A549 (cell line): ENCODE results near the gene IGFBP3. TPM values are rescaled to one million over a fixed set of nuclear protein-coding genes. Genes with fewer than 3 reads are reported as not detected.

Source experiments
- ATAC-seq, 2 experiments: fragments of 200-7000 bp in 1 of 2; fragments of >200 bp in 1 of 2; cut with Nextera tagmentation in 1 of 2; cut with Tn5 transposase in 1 of 2; 3 replicates each; pipeline versions ENCODE4 v1.8.0 to v1.9.1; 2018 to 2020; ENCODE audit warnings: mild to moderate bottlenecking in 1 of 2, moderate library complexity in 1 of 2
- CTCF ChIA-PET: fragments of 300-600 bp; sonication (Branson Sonifier 250); formaldehyde crosslinking; extraction: SDS; loops from one replicate; lab custom pipeline; 2021; ENCODE audit warnings: antibody characterized with exemption, inconsistent platforms; lab: Yijun Ruan, JAX
- POLR2A ChIA-PET: fragments of 350-600 bp; formaldehyde crosslinking; extraction: SDS; loops from one replicate; lab custom pipeline; 2021; ENCODE audit warnings: antibody characterized with exemption, inconsistent platforms; lab: Yijun Ruan, JAX
- DNase-seq, 2 experiments: peaks; one replicate each; pipeline versions ENCODE4 v3.0.0 to v3.0.0-alpha.2; 2011 to 2016; ENCODE audit warnings: low read depth in 1 of 2, low spot score in 1 of 2
- FAIRE-seq: peaks from 2 replicates; lab custom pipeline; 2011; peaks lifted over from hg19 to GRCh38; lab: Jason Lieb, UNC
- H3K27ac ChIP-seq, 2 experiments: fragments of >200 bp; sonication (Bioruptor Twin); formaldehyde crosslinking; 3 replicates each; pipeline ENCODE4 v1.5.1; 2016 to 2017
- H3K4me1 ChIP-seq: fragments of >200 bp; sonication (Bioruptor Twin); formaldehyde crosslinking; 3 replicates; pipeline ENCODE4 v1.6.1; 2016
- H3K4me2 ChIP-seq: fragments of >200 bp; sonication (Bioruptor Twin); formaldehyde crosslinking; 3 replicates; pipeline ENCODE4 v1.6.1; 2016
- H3K4me3 ChIP-seq: fragments of >200 bp; sonication (Bioruptor Twin); formaldehyde crosslinking; 3 replicates; pipeline ENCODE4 v1.5.1; 2016
- H3K9me3 ChIP-seq: fragments of >200 bp; sonication (Bioruptor Twin); formaldehyde crosslinking; 3 replicates; pipeline ENCODE4 v1.6.1; 2016
- ATOH8 ChIP-seq: fragments of 250-450 bp; sonication (Bioruptor Pico); IDR thresholded peaks from 2 replicates; pipeline ENCODE4 v1.5.0; 2020; ENCODE audit warnings: low read depth, mild to moderate bottlenecking, moderate library complexity
- BCL3 ChIP-seq: fragments of >200 bp; sonication (Bioruptor Twin); formaldehyde crosslinking; IDR thresholded peaks from 3 replicates; pipeline ENCODE4 v1.6.1; 2016
- BHLHE40 ChIP-seq: IDR thresholded peaks from 2 replicates; pipeline ENCODE4 v1.6.1; 2012; ENCODE audit warnings: low read depth, low read length, inconsistent platforms
- CBX2 ChIP-seq: fragments of 200-600 bp; sonication (generic); IDR thresholded peaks from 2 replicates; pipeline ENCODE4 v1.6.1; 2016; ENCODE audit warnings: low read depth, mild to moderate bottlenecking, borderline replicate concordance
- CEBPB ChIP-seq, 2 experiments: fragments of >200 bp in 1 of 2; sonication (Bioruptor Twin) in 1 of 2; formaldehyde crosslinking in 1 of 2; IDR thresholded peaks; 2 replicates each; pipeline ENCODE4 v1.6.1; 2012 to 2016
- CTCF ChIP-seq: fragments of >200 bp; sonication (Bioruptor Twin); formaldehyde crosslinking; IDR thresholded peaks from 3 replicates; pipeline ENCODE4 v1.5.1; 2016
- E2F6 ChIP-seq: IDR thresholded peaks from 2 replicates; pipeline ENCODE4 v1.6.1; 2012; ENCODE audit warnings: low read depth, borderline replicate concordance
- EHMT2 ChIP-seq: fragments of 200-600 bp; sonication (generic); IDR thresholded peaks from 2 replicates; pipeline ENCODE4 v1.6.1; 2016; ENCODE audit warnings: antibody characterized with exemption, low read depth, mild to moderate bottlenecking, moderate library complexity
- EP300 ChIP-seq, 2 experiments: fragments of >200 bp; sonication (Bioruptor Twin); formaldehyde crosslinking; IDR thresholded peaks; 2 replicates in 1 of 2; 3 replicates in 1 of 2; pipeline ENCODE4 v1.6.1; 2016 to 2017
- ESRRA ChIP-seq: fragments of 150-350 bp; IDR thresholded peaks from 2 replicates; pipeline ENCODE4 v1.6.1; 2014; ENCODE audit warnings: mild to moderate bottlenecking, low read length, borderline replicate concordance
- FOSB ChIP-seq: fragments of 250-450 bp; sonication (Bioruptor Pico); IDR thresholded peaks from 2 replicates; pipeline ENCODE4 v1.5.0; 2020; ENCODE audit warnings: mild to moderate bottlenecking, moderate library complexity
- FOSL2 ChIP-seq, 2 experiments: fragments of 450-650 bp in 1 of 2; fragments of >200 bp in 1 of 2; sonication (Bioruptor Twin) in 1 of 2; formaldehyde crosslinking; IDR thresholded peaks; 2 replicates each; pipeline versions ENCODE4 v1.5.0 to v1.6.1; 2016 to 2020; ENCODE audit warnings: mild to moderate bottlenecking in 1 of 2, moderate library complexity in 1 of 2
- FOXS1 ChIP-seq: fragments of 250-450 bp; sonication (Bioruptor Pico); IDR thresholded peaks from 2 replicates; pipeline ENCODE4 v1.5.0; 2020; ENCODE audit warnings: mild to moderate bottlenecking, moderate library complexity
- GATA3 ChIP-seq: IDR thresholded peaks from 2 replicates; pipeline ENCODE4 v1.6.1; 2012; ENCODE audit warnings: borderline replicate concordance
- HDAC2 ChIP-seq: fragments of 200-600 bp; sonication (generic); IDR thresholded peaks from 2 replicates; pipeline ENCODE4 v1.6.1; 2016
- HOXA7 ChIP-seq: fragments of 250-450 bp; sonication (Bioruptor Pico); IDR thresholded peaks from 2 replicates; pipeline ENCODE4 v1.5.0; 2020; ENCODE audit warnings: mild to moderate bottlenecking, moderate library complexity
- HOXB13 ChIP-seq: fragments of 250-450 bp; sonication (Bioruptor Pico); IDR thresholded peaks from 2 replicates; pipeline ENCODE4 v1.5.0; 2020; ENCODE audit warnings: low read depth, mild to moderate bottlenecking, moderate library complexity
- JUN ChIP-seq, 2 experiments: fragments of >200 bp; sonication (Bioruptor Twin); formaldehyde crosslinking; IDR thresholded peaks; 2 replicates in 1 of 2; 3 replicates in 1 of 2; pipeline ENCODE4 v1.6.1; 2016 to 2017
- JUNB ChIP-seq: fragments of >200 bp; sonication (Bioruptor Twin); formaldehyde crosslinking; IDR thresholded peaks from 2 replicates; pipeline ENCODE4 v1.6.1; 2016
- KDM1A ChIP-seq: fragments of 200-600 bp; sonication (generic); IDR thresholded peaks from 2 replicates; pipeline ENCODE4 v1.6.1; 2016; ENCODE audit warnings: low read depth, mild to moderate bottlenecking
- KDM5A ChIP-seq: fragments of 200-600 bp; sonication (generic); IDR thresholded peaks from 2 replicates; pipeline ENCODE4 v1.6.1; 2016; ENCODE audit warnings: antibody characterized with exemption, mild to moderate bottlenecking
- MAX ChIP-seq: IDR thresholded peaks from 2 replicates; pipeline ENCODE4 v1.6.1; 2012
- MAZ ChIP-seq: fragments of 150-350 bp; IDR thresholded peaks from 2 replicates; pipeline ENCODE4 v1.6.1; 2014; ENCODE audit warnings: antibody characterized with exemption, low read depth, low read length, borderline replicate concordance
- NFE2L2 ChIP-seq: fragments of 150-350 bp; conservative IDR thresholded peaks from 2 replicates; pipeline ENCODE4 v1.6.1; 2014; ENCODE audit warnings: low read length
- NPAS2 ChIP-seq: fragments of 250-450 bp; sonication (Bioruptor Pico); IDR thresholded peaks from 2 replicates; pipeline ENCODE4 v1.8.0; 2022; ENCODE audit warnings: mild to moderate bottlenecking, moderate library complexity, borderline replicate concordance
- NR3C1 ChIP-seq: fragments of >200 bp; sonication (Bioruptor Twin); formaldehyde crosslinking; IDR thresholded peaks from 3 replicates; pipeline ENCODE4 v1.6.1; 2017
- PBX3 ChIP-seq: IDR thresholded peaks from 2 replicates; pipeline ENCODE4 v1.6.1; 2012
- POLR2AphosphoS2 ChIP-seq: conservative IDR thresholded peaks from 2 replicates; pipeline ENCODE4 v1.6.1; 2012; ENCODE audit warnings: low read length, improper control_type of control experiment, inconsistent platforms
- RAD21 ChIP-seq, 2 experiments: fragments of >200 bp in 1 of 2; sonication (Bioruptor Twin) in 1 of 2; formaldehyde crosslinking in 1 of 2; IDR thresholded peaks in 1 of 2; conservative IDR thresholded peaks in 1 of 2; 2 replicates in 1 of 2; 3 replicates in 1 of 2; pipeline ENCODE4 v1.6.1; 2012 to 2018; ENCODE audit warnings: inconsistent platforms in 1 of 2
- RARB ChIP-seq: fragments of 250-450 bp; sonication (Bioruptor Pico); IDR thresholded peaks from 2 replicates; pipeline ENCODE4 v1.8.0; 2021; ENCODE audit warnings: mild to moderate bottlenecking, moderate library complexity
- RCOR1 ChIP-seq: fragments of 150-350 bp; IDR thresholded peaks from 2 replicates; pipeline ENCODE4 v1.6.1; 2014; ENCODE audit warnings: antibody characterized with exemption, low read length, low read depth
- RFX5 ChIP-seq: fragments of 450-650 bp; IDR thresholded peaks from 2 replicates; pipeline ENCODE4 v1.7.1; 2014; ENCODE audit warnings: antibody characterized with exemption, mild to moderate bottlenecking, moderate library complexity
- SMC3 ChIP-seq: fragments of >200 bp; sonication (Bioruptor Twin); formaldehyde crosslinking; IDR thresholded peaks from 3 replicates; pipeline ENCODE4 v1.6.1; 2018; ENCODE audit warnings: inconsistent platforms
- SREBF2 ChIP-seq: fragments of 450-650 bp; IDR thresholded peaks from 2 replicates; pipeline ENCODE4 v1.6.1; 2014; ENCODE audit warnings: mild to moderate bottlenecking, moderate library complexity
- ZNF302 ChIP-seq: fragments of 250-450 bp; sonication (Bioruptor Pico); IDR thresholded peaks from 2 replicates; pipeline ENCODE4 v1.9.0; 2021; ENCODE audit warnings: inconsistent platforms, mild to moderate bottlenecking, moderate library complexity
- ZSCAN20 ChIP-seq: fragments of 250-450 bp; sonication (Bioruptor Pico); IDR thresholded peaks from 2 replicates; pipeline ENCODE4 v1.8.0; 2022; ENCODE audit warnings: mild to moderate bottlenecking, moderate library complexity
- WGBS: methylation state at CpG from one replicate; pipeline ENCODE4 v1.1.6; 2017; ENCODE audit errors: missing lambda C conversion rate; 5-methylcytosine and 5-hydroxymethylcytosine counted together
- polyA plus RNA-seq, 4 experiments: library from polyadenylated mRNA; depleted of rRNA in 3 of 4; stranded (reverse); fragments of >200 nt; fragmentation: RNase III in 1 of 4; extraction: RNeasy Plus Mini Kit Qiagen cat#74134 plus additional on column Dnase treatment in 1 of 4; gene quantifications; 2 replicates in 3 of 4; 3 replicates in 1 of 4; pipeline ENCODE4 v1.2.3, GENCODE V29; 2011 to 2017

Gene IGFBP3
- polyA plus RNA-seq, 2 of the 4 experiments (the other 2 are of a cell fraction): 153 to 291 TPM

GRCh38 chr7:45923290-45923689, 2.2 kb upstream of the IGFBP3 start:
- 9% methylated on average over 9 of the region's 9 CpGs for WGBS
- H3K4me2 ChIP-seq: peak overlapping the region; percentile 72
- H3K9me3 ChIP-seq: no peaks in the 10 kb centered on the region
- peak in 1 of 2 experiments; percentile 64; a peak in 3 of 6 replicates for ATAC-seq
- peaks cover 49% of the 10 kb centered on the region for H3K4me1 ChIP-seq
- peak; percentile 23 for FAIRE-seq
- DNase-seq: peak in 1 of 2 experiments; percentile 81
- ChIA-PET CTCF (interaction anchor here (0.6 to 11.7 kb wide), 117 partner anchors 8 to 1332 kb away, joined by 3 to 285 read pairs (median 5); partner anchors contain the start of gene IGFBP1), POLR2A (interaction anchor here (1.0 kb wide), 1 partner anchor 55 kb away, joined by 3 read pairs; no protein-coding TSS in a partner anchor)
- peak overlapping the region; percentile 66; the same call in 2 of the 3 replicates for H3K4me3 ChIP-seq
- H3K27ac ChIP-seq: peak overlapping the region; percentile 77 to 92
- TF ChIP-seq JUN (IDR thresholded peaks at IDR 0.05) (0 out of 5 replicates have a peak, but pooled peaks of 1 of the 2 experiments have one; percentile 21), BHLHE40 (no peak), POLR2AphosphoS2 (no peak), JUNB (no peak), ATOH8 (no peak), CTCF (peak; percentile 95), RCOR1 (no peak), MAX (peak; percentile 51), CBX2 (no peak), NR3C1 (no peak), FOXS1 (no peak), RARB (CRISPR knock-in tag) (no peak), EHMT2 (no peak), NFE2L2 (no peak), SREBF2 (no peak), MAZ (no peak), RAD21 (conservative IDR thresholded peaks at IDR 0.05 in 1 of 2, IDR thresholded peaks at IDR 0.05 in 1 of 2) (peak; percentile 99), NPAS2 (CRISPR knock-in tag) (no peak), KDM1A (no peak), ESRRA (no peak), CEBPB (IDR thresholded peaks at IDR 0.05) (no peak), FOSB (no peak), E2F6 (peak; percentile 59; the same call in 1 of the 2 replicates), HOXA7 (CRISPR knock-in tag) (no peak), GATA3 (peak; percentile 70; the same call in 1 of the 2 replicates), ZSCAN20 (no peak), EP300 (IDR thresholded peaks at IDR 0.05) (no peak), HDAC2 (no peak), SMC3 (peak; percentile 98), FOSL2 (IDR thresholded peaks at IDR 0.05) (no peak), FOSL2 (CRISPR knock-in tag; IDR thresholded peaks at IDR 0.05) (no peak), BCL3 (no peak), HOXB13 (CRISPR knock-in tag) (no peak), ZNF302 (CRISPR knock-in tag) (no peak), RFX5 (no peak), PBX3 (0 out of 2 replicates have a peak, but pooled peaks have one; percentile 20), KDM5A (no peak)
